GM18517 (cell line): Measurements from ENCODE around the gene ULBP2.
"Not testable (repeated sequence)": the region's sequence is repeated elsewhere in the genome, so short reads cannot be mapped to it uniquely, and the experiment has no call there.

Experiments used
- ATAC-seq: cut with Tn5 transposase; IDR thresholded peaks from one replicate; pipeline ENCODE4 v1.9.1; 2021; ENCODE audit warnings: mild to moderate bottlenecking, moderate library complexity; ENCODE audit not compliant: unreplicated experiment

ULBP2 gene

DNA sequence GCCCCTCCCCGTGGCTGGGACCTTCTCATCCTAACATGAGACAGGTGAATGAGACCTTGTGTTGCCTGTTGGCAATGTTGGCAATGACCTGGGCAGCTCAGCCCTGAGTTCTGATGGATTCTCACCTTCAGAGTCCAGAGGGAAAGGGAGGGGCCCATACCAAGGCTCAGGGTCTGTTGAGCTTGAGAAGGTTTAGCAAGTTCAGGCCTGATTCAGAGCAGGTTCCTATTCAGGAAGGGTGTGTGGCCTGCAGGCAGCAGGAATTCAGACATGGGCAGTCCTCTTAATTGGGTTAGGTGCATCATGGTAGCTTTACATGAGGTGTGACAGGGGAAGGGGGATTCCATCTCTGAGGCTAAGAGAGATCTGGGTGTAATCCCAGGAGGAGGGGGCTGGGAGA lies 5.7 kb downstream of the ULBP2 start:
- ATAC-seq, result not testable (repeated sequence)

- ATAC-seq, result no peak
These were observed 6.2 kb downstream of the ULBP2 start for GRCh38 chr6:149948011-149948410.

- ATAC-seq, result no peak
These were observed 6.8 kb downstream of the ULBP2 start for GRCh38 chr6:149948616-149949015.

DNA sequence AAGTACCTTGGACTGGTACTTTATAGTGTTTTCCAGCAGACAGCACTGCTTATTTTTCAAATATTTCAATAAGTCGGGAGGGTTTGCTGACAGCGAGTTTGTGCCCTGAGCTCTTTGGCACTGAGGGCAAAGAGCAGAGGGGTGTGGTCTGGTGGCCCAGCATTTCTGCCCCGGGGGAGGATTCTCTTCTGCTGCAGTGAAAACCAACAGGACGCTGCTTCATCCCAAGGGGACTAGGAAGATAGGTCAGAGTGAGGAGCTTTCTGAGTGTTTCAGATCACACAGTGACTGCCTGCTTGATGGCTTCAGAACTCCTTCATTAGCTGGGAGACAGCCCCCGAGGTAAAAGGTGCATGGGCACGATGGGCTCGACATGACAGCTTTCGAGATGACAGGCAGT lies 8.6 kb downstream of the ULBP2 start:
- no peak for ATAC-seq

- ATAC-seq, result no peak
These were observed 9.3 kb downstream of the ULBP2 start for GRCh38 chr6:149951096-149951495.

- ATAC-seq, result no peak
These were observed 9.8 kb downstream of the ULBP2 start for GRCh38 chr6:149951626-149952025.

DNA sequence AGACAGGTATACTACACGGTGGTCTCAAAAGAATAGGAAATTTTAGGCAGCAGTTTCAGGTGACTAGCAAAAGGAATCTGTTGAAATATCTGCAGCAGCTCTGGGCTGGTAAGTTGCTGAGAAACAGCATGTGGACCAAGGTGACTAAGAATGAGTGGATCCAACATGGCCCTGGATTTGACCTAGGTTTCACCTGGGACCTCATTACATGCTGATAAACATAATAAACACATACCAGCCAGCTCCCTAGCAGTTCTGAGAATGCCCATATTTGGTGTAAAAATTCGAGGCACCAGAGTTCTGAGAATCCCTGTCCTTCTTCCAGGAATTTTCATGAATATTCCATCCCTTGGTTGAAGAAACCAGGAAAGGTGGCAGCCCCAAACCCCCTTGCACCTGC lies 11.6 kb downstream of the ULBP2 start:
- ATAC-seq, result not testable (repeated sequence)

- not testable (repeated sequence) for ATAC-seq
These were observed 12.1 kb downstream of the ULBP2 start for GRCh38 chr6:149953934-149954327.

DNA sequence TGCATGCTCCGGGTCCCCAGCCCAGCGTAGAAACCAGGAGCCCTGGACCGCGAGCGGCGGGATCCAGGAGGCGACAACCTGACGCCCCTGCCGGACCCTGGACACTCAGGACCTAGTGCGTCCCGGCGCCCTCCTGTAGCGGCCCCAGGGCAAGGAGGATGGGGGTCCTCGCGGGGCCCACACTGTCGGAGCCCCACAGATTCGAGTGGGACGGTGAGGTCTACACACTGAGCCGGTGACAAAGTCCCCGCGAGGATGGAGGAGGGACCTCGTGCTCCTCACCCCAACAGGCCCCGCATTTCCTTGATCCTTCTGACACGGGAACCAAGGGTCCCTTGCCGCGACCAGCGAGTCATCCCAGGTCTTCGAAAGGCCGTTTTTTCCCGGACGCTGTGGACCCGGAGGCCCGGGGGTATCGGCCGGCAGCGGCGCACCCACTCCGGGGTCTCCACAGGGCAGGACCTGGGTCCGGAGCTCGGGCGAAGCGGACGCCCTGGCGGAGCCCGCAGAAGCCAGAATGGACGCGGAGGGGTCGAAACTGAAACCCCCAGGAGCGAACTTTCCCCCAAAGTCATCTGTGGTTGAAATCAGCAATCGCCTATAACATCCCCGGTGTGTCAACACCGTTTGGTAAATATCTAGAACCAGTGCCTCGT lies 12.6 kb downstream of the ULBP2 start:
- ATAC-seq, result not testable (repeated sequence)

DNA sequence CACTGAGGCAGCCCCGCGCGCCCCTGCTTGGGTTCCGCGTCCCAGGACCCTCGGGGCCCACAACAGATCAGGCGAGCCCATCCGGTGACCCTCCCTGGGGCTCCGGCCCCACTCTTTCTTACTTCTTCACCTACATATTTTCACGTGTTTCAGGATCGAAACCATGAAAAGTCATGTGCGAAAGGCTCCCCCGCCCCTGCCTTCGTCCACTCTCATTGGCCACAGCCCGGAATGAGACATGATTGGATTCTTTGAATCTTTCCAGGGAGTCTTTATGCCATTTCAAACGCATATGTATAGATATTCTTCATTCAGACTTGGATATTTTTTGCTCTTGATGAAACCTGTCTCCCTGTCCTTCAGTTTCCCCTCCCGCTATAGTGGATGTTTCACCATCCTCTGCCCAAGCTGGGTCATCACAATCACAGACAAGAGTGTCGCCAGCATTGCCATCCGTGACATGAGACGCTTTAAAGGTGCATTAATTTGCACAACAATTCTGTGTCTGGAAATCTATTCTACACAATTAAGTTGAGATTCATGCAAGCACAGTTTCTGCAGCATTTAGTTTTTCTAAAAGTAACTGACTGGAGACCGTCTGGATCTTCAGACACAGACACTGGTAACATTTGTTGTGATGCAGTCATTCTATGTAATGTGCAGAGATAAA lies 13.3 kb downstream of the ULBP2 start:
- not testable (repeated sequence) for ATAC-seq

GRCh38 chr6:149955654-149956317 lies 14.0 kb downstream of the ULBP2 start:
- not testable (repeated sequence) for ATAC-seq

- ATAC-seq, result not testable (repeated sequence)
These were observed 16.3 kb downstream of the ULBP2 start for GRCh38 chr6:149958124-149958523.

DNA sequence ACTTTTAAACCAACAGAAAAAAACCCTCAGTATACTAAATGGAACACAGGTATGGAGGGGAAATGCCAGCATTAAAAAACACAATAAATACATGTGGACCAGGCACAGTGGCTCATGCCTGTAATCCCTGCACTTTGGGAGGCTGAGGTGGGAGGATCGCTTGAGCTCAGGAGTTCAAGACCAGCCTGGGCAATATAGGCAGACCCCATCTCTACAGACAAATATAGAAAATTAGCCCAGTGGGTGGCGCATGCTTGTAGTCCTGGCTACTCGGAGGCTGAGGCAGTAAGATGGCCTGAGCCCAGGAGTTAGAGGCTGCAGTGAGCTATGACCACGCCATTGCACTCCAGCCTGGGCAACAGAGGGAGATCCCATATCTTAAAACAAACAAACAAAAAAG lies 18.0 kb downstream of the ULBP2 start:
- ATAC-seq, result not testable (repeated sequence)

GRCh38 chr6:149960488-149960887 lies 18.7 kb downstream of the ULBP2 start:
- ATAC-seq, result no peak

GRCh38 chr6:149961728-149962425 lies 20.1 kb downstream of the ULBP2 start:
- ATAC-seq, result no peak

DNA sequence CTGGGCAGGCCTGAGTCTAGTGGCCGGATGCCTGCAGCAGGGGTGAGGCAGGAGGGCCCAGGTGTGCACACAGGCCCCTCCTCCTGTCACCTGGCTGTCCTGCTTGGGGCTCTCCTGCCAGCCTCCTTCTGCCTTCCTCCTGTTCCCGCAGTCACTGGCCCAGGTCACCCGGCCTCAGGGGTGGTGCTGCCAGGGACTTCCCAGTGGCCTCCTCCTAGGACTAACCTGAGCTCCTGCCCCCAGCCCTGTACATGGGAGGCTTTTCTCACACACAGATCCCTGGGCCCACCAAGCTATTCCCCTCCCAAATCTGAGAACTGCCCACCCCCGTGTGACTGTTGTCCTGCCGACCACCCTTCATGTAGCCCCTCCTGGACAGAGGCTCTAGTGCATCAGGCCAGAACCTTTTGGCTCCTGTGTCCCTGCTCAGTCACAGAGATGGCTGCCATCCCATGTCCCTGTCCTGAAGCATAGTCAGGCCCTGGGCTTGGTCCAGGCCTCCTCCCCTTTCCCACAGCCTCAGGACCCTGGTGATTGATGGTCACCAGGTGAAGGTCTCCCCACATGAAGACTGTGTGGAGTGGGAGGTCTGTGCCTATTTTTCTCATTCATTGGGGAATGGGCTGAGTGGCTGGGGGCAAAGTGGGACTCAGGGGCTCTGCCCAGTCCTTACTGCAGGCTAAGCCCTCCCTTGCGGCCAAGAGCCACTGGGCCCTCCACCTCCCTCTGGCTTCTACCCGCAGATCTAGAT lies 20.8 kb downstream of the ULBP2 start:
- ATAC-seq, result no peak

- no peak for ATAC-seq
These were observed 21.3 kb downstream of the ULBP2 start for GRCh38 chr6:149963212-149963461.

- peak; percentile 58 for ATAC-seq
These were observed 21.9 kb downstream of the ULBP2 start, which contains the start of gene ULBP1 for GRCh38 chr6:149963462-149964307. ULBP1 (plus strand) TSS chr6:149963943; CDS start chr6:149964050, 107 bp downstream.

DNA sequence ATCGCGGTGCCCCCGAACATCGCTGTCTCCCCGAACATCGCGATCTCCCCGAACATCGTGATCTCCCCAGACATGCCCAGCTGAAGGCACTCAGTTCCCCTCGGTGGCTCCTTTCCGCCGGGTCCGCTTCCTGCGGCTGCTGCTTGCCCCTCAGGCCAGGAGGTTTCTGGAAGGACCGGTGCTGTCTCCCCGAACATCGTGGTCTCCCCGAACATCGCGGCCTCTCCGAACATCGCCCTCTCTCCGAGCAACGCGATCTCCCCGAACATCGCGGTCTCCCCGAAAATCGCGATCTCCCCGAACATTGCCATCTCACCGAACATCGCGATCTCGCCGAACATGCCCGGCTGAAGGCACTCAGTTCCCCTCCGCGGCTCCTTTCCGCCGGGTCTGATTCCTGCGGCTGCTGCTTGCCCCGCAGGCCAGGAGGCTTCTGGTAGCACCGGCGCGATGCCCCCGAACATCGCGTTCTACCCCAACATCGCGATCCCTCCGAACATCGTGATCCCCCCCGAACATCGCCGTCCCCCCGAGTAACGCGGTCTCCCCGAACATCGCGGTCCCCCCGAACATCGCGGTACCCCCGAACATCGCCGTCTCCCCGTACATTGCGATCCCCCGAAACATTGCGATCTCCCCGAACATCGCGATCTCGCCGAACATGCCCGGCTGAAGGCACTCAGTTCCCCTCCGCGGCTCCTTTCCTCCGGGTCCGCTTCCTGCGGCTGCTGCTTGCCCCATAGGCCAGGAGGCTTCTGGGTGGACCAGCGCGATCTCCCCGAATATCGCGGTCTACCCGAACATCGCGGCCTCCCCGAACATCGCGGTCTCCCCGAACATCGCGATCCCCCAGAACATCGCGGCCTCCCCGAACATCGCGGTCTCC lies 22.7 kb downstream of the ULBP2 start:
- no peak for ATAC-seq
